H1 (cell line): ENCODE data around the gene TCERG1L. TPM values are rescaled to one million over a fixed set of nuclear protein-coding genes. Genes with fewer than 3 reads are reported as not detected.

ENCODE experiments used
- ASH2L ChIP-seq: fragments of 200-600, 300-600 bp; sonication (generic); IDR thresholded peaks from one replicate; pipeline ENCODE4 v1.7.1; 2017; ENCODE audit warnings: low read length
- CHD7 ChIP-seq: fragments of 300-600 bp; sonication (generic); IDR thresholded peaks from 2 replicates; pipeline ENCODE4 v1.7.1; 2012; ENCODE audit warnings: low read length, moderate library complexity, mild to moderate bottlenecking, inconsistent platforms; ENCODE audit not compliant: insufficient replicate concordance
- HDAC6 ChIP-seq: IDR thresholded peaks from one replicate; pipeline ENCODE4 v1.7.1; 2012; ENCODE audit warnings: low read depth, mild to moderate bottlenecking, inconsistent platforms, low read length, moderate library complexity
- RFX5 ChIP-seq: IDR thresholded peaks from 2 replicates; pipeline ENCODE4 v1.6.1; 2011; ENCODE audit warnings: low read depth, low read length, improper control_type of control experiment, borderline replicate concordance
- RXRA ChIP-seq: IDR thresholded peaks from 2 replicates; pipeline ENCODE4 v1.6.1; 2011; ENCODE audit warnings: low read depth, mild to moderate bottlenecking, low read length, moderate library complexity; ENCODE audit not compliant: insufficient read depth
- SP4 ChIP-seq: IDR thresholded peaks from 2 replicates; pipeline ENCODE4 v1.6.1; 2012; ENCODE audit warnings: low read length, inconsistent platforms
- TAF7 ChIP-seq: optimal IDR thresholded peaks from 2 replicates; pipeline ENCODE3; 2011; ENCODE audit warnings: low read depth, mild to moderate bottlenecking, inconsistent platforms, low read length, moderate library complexity, borderline replicate concordance
- USF2 ChIP-seq: IDR thresholded peaks from 2 replicates; pipeline ENCODE4 v1.6.1; 2011; ENCODE audit warnings: low read length, improper control_type of control experiment
- ZNF274 ChIP-seq: IDR thresholded peaks from 2 replicates; pipeline ENCODE4 v1.7.0; 2012; ENCODE audit warnings: low read length, borderline replicate concordance; ENCODE audit errors: extremely low read depth
- polyA plus RNA-seq, 7 experiments: library from polyadenylated mRNA; depleted of rRNA in 3 of 7; stranded (reverse) in 5 of 7; unstranded in 2 of 7; fragments of >200 nt in 5 of 7; fragments of 200-250 nt in 2 of 7; gene quantifications; 1 replicate in 5 of 7; 2 replicates in 1 of 7; 4 replicates in 1 of 7; pipeline versions ENCODE4 v1.2.1 to v1.2.3, GENCODE V29; 2011 to 2013; ENCODE audit warnings: missing spikeins in 2 of 7, mixed read lengths in 2 of 7
- total RNA-seq: library from RNA; stranded (reverse); fragmentation: NEBNext Ultra II Directional; extraction: Animal tissue kit (Norgen Biotek cat#: 25700); gene quantifications from 2 replicates; pipeline ENCODE4 v1.2.1, GENCODE V29; 2021

The TCERG1L gene
- total and polyA plus RNA-seq, 2 of the 8 experiments (the other 6 are each of a cell fraction or from before 2014, with no cell fraction given): 3.9 to 6.9 TPM

DNA sequence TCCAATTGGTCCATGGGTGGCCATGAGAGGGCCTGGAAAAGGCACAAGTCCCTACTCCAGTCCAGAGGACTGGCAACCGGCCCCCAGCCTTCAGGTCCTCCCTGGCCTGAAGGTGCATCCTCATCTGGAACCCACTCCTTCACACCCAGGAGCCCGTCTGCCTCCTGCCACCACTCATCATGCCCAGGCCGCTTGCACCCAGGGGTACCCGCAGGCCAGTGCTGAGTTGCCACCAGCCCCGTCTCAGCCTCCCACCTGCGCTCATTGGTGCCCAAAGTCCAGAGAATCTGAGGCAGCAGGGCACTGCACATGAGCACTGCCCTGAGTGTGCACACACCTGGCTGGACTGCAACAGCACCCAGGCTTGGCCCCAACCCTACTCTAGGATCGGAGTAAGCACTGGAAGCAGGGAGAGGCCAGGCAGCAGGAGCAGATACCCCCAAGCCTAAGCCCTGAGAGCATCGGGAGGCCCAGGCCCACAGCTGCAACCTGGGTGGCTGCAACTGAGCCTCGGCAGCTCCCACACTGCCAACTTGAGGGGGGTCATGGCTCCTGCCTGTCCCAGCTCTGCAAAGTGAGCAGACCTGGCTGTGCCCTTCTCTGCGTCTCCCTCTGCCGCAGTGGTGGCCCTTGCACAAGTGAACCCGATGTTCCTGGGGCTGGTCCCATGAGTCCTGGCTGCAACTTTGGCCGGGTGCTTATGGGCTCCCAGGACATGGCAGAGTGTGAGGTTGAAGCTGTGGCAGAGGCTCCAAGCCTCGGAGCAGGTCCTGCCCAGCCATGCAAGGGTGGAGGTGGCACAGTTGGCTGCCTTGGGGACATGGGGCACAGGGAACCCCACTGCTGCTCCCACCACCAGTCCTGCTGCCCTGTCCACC lies 44.3 kb downstream of the TCERG1L start (continued):
- TF ChIP-seq CHD7 (no peak), ZNF274 (no peak), HDAC6 (no peak), RFX5 (no peak), TAF7 (no peak), ASH2L (no peak), RXRA (no peak), SP4 (no peak), USF2 (no peak)
